GM12873 (cell line): ENCODE measurements around the gene KRTAP2-3.
"Not testable (repeated sequence)": the region's sequence is repeated elsewhere in the genome, so short reads cannot be mapped to it uniquely, and the experiment has no call there.

Experiments used
- TF ChIP-seq, protein P1 (sequence below): IDR thresholded peaks from 2 replicates; pipeline ENCODE4 v1.5.1; 2012; ENCODE audit warnings: low read depth, mild to moderate bottlenecking, moderate library complexity, low read length, control low read depth; ENCODE audit not compliant: insufficient read depth; ENCODE audit errors: missing control alignments

Gene KRTAP2-3

DNA sequence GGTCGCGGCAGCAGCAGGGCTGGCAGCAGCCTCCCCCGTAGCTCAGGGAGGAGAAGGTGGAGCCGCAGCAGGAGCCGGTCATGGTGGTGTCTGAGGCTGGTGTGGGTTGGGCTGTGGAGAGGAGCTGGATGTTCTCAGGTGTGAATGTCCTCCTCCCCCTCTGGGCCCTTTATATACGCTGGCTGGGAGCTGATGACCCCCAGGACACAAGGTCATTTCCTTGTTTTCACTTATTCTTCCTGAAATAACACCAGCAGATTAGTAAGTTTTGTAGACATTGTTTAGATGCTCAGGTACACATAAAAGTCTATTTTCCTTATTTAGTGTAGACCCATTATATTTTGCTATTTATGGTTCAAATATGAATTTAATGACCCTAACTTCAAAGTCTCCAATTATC is 4.8 kb downstream of the KRTAP2-3 start, which contains the start of gene KRTAP2-2:
TSS of gene KRTAP2-2 (minus strand) at position 101 of the 400 bp plus-strand sequence. CDS start at position 82, 19 bp downstream.
- TF ChIP-seq, protein P1, sequence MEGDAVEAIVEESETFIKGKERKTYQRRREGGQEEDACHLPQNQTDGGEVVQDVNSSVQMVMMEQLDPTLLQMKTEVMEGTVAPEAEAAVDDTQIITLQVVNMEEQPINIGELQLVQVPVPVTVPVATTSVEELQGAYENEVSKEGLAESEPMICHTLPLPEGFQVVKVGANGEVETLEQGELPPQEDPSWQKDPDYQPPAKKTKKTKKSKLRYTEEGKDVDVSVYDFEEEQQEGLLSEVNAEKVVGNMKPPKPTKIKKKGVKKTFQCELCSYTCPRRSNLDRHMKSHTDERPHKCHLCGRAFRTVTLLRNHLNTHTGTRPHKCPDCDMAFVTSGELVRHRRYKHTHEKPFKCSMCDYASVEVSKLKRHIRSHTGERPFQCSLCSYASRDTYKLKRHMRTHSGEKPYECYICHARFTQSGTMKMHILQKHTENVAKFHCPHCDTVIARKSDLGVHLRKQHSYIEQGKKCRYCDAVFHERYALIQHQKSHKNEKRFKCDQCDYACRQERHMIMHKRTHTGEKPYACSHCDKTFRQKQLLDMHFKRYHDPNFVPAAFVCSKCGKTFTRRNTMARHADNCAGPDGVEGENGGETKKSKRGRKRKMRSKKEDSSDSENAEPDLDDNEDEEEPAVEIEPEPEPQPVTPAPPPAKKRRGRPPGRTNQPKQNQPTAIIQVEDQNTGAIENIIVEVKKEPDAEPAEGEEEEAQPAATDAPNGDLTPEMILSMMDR: not testable (repeated sequence)

DNA sequence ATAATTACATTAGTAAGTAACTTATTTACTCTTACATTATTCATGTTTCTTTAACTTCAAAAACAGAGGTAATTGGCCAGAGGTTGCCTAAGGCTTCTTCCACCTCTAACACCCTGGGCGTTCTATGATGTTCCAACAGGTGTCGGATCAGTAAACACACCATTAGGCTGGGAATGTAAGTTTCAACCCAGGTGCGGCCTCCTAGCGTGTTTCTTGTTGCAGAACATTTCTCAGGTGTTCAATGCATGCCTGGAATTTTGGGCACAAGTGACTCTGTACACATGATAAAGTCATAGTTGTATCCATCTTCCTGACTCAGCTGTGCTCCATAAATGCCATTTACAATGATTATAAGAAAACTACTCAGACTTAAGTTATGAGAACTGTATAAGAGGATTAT is 5.9 kb downstream of the KRTAP2-3 start:
- TF ChIP-seq, protein P1: no peak

DNA sequence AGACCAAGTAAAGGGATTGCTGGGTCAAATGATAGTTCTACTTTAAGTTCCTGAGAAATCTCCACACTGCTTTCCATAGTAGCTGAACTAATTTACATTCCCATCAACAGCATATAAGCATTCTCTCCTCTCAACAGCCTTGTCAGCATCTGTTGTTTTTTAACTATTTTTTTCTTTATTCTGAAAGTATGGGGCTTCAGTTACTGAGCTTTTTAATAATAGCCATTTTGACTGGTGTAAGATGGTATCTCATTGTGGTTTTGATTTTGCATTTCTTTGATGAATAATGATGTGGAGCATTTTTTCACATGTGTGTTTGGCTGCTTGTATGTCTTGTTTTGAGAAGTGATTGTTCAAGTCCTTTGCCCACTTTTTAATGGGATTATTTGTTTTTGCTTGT is 7.3 kb downstream of the KRTAP2-3 start:
- TF ChIP-seq, protein P1: no peak

DNA sequence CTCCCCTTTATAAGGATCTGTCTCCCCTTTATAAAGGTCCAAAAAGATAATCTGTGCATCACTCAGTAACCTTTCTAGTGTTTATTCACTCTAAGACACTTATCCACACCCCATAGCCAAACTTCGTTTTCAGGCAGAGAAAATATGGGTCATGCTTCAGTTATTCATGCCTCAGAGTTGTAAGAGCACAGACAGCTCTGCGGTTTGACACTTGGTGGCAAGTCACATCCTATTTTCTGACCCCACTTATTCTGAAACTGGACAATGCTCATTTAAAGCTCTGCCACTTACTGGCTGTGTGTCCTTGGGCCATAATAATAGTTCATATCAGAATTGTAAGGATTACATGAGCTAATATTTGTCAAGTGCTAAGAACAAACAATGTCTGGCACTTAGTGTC is 10.8 kb downstream of the KRTAP2-3 start:
- TF ChIP-seq, protein P1: no peak

DNA sequence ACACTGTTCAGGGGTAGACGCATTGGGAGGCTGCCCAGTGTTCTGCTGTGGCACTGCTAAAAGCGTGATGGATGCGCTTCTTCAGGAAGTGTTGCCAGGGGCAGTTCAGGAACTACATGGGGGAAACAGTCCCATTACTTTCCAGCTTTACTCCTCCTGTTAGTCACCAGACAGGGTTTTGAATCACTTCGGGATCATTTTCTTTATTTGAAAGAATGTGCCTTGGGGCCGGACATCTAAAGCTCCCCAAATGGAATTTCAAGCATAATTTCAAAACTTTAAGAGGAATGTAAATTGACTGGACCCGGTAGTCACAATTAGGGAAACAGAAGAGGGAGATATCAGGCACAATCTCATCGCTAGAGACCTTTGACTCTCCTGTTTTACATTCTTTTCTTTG is 11.5 kb downstream of the KRTAP2-3 start:
- TF ChIP-seq, protein P1: no peak

DNA sequence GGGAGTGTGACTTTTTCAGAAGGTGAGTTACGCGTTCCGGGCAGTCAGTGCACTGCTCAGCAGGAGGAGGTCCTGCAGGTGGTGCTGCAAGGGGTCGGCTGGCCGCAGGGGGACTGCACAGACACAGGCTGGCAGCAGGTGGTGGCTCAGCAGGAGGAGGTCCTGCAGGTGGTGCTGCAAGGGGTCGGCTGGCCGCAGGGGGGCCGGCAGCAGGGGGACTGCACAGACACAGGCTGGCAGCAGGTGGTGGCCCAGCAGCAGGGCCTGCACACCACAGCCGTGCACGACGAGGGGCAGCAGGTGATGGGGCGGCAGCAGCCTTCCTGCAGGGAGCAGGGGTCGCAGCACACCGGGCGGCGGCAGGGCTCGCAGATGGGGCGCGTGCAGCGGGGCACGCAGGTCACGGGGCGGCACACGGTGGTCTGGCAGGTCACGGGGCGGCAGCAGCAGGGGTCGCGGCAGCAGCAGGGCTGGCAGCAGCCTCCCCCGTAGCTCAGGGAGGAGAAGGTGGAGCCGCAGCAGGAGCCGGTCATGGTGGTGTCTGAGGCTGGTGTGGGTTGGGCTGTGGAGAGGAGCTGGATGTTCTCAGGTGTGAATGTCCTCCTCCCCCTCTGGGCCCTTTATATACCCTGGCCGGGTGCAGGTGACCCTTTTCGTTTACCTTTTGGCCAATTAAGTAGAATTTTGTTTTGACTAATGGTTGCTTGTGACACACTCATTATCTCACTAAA is 13.0 kb downstream of the KRTAP2-3 start, which contains the start of gene KRTAP2-1:
TSS of gene KRTAP2-1 (minus strand) at position 582 of the 731 bp plus-strand sequence. CDS start at position 533, 49 bp downstream.
- TF ChIP-seq, protein P1: not testable (repeated sequence)

DNA sequence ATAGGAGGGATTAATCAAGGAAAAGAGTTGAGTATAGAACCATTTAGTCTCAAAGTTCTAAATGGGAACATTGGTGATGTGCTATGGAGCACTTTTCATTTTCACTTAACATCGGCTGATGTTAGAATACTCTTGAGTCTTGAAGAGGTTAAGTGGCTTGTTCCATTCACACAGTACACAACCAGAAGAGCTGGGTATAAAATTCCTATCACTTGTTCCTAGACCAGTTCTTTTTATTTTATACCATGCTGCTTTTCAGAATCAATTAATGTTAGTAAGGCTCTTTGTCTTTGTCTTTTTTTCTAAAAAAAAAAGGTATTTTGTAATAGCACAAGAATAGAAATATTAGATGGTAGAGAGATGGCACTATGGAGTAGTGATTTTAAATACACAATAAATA is 17.0 kb downstream of the KRTAP2-3 start:
- TF ChIP-seq, protein P1: no peak
